Transverse colon (tissue), 4 donors: Measurements from ENCODE around the gene UNC5C.

Experiments used
- EP300 ChIP-seq: sonication (generic); formaldehyde crosslinking; IDR thresholded peaks from one replicate; pipeline ENCODE4 v1.6.1; 2017; ENCODE audit warnings: antibody characterized with exemption, low read depth
- POLR2A ChIP-seq: fragments of 450-650 bp; IDR thresholded peaks from one replicate; pipeline ENCODE4 v1.6.1; 2016; ENCODE audit warnings: antibody characterized with exemption, mild to moderate bottlenecking, moderate library complexity
- POLR2AphosphoS5 ChIP-seq, 3 donors: sonication (generic); formaldehyde crosslinking; IDR thresholded peaks; one replicate each; pipeline ENCODE4 v1.6.1; 2016; ENCODE audit warnings: antibody characterized with exemption in 3 of 3
- TF ChIP-seq, protein P1 (sequence below), 5 experiments: fragments of 200-600 bp in 3 of 5; fragments of 450-650 bp in 2 of 5; sonication (generic) in 3 of 5; IDR thresholded peaks; 1 replicate in 2 of 5; 2 replicates in 3 of 5; pipeline ENCODE4 v1.5.1; 2016 to 2017; ENCODE audit warnings: antibody characterized with exemption in 5 of 5, inconsistent platforms in 3 of 5, mild to moderate bottlenecking in 2 of 5, moderate library complexity in 1 of 5

DNA sequence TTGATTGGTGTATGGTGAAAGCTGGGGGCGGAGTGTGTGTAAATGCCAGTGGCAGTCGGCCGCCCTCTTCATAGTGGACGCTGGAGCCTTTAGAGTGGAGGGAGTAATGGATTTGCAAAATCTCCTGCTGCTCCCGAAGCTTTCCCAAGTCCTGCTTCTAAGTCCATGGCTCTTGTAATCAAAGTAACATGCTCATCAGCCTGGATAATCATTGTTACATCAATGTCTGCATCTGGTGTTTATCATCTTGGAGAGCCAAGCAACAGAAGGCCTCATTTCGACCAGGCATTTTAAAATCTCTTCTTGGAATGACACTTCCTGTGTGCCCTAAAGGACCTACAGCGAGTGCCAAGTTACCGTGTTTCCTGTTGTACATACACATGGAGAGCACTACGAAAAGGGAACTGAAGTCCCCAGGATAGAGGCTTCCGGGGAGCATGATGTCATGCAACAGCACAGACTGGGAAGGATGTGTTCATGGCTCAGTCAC is 32.2 kb downstream of the UNC5C start:
- TF ChIP-seq, protein P1, sequence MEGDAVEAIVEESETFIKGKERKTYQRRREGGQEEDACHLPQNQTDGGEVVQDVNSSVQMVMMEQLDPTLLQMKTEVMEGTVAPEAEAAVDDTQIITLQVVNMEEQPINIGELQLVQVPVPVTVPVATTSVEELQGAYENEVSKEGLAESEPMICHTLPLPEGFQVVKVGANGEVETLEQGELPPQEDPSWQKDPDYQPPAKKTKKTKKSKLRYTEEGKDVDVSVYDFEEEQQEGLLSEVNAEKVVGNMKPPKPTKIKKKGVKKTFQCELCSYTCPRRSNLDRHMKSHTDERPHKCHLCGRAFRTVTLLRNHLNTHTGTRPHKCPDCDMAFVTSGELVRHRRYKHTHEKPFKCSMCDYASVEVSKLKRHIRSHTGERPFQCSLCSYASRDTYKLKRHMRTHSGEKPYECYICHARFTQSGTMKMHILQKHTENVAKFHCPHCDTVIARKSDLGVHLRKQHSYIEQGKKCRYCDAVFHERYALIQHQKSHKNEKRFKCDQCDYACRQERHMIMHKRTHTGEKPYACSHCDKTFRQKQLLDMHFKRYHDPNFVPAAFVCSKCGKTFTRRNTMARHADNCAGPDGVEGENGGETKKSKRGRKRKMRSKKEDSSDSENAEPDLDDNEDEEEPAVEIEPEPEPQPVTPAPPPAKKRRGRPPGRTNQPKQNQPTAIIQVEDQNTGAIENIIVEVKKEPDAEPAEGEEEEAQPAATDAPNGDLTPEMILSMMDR (IDR thresholded peaks at IDR 0.05), result no peak
- TF ChIP-seq POLR2AphosphoS5 (IDR thresholded peaks at IDR 0.05) (no peak), POLR2A (no peak), EP300 (no peak)
